ENCODE data around the gene PRKAG2.

Gene PRKAG2

GRCh38 chr7:151732292-151732691 is 144.6 kb downstream of the PRKAG2 start:
- H3K27ac Mint-ChIP-seq: no peak overlapping the region
- no peaks in the 10 kb centered on the region for H3K9me3 Mint-ChIP-seq
- no peaks in the 10 kb centered on the region for H3K36me3 Mint-ChIP-seq (ENCODE audit: low read depth)
- no peak for DNase-seq (ENCODE audit: low spot score)
- no peak overlapping the region for H3K4me3 Mint-ChIP-seq
- H3K27me3 Mint-ChIP-seq (ENCODE audit: low read depth): no peaks in the 10 kb centered on the region
- H3K4me1 Mint-ChIP-seq (ENCODE audit: low read depth): no peaks in the 10 kb centered on the region

DNA sequence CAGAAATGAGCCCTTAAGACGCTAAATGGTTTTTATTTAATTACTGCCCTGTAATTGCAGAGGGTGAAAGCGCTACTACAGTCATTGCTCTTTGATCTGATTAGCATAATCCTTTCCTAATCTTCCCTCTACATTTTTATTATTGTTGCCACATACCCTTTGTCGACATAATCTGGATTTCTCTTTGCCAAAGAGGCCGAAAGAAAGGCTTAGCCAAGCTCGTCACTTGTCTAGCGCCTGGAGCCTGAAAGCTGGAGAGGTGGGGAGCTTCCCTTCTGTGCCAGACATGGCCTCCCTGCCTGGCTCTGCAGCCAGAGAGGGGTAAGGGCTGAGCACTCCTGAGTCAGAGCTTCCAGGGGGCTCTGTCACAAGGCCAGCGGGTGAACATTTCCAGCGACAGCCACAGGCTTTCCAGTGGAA is 145.9 kb downstream of the PRKAG2 start:
- no peaks in the 10 kb centered on the region for H3K27me3 Mint-ChIP-seq (ENCODE audit: low read depth)
- H3K4me1 Mint-ChIP-seq (ENCODE audit: low read depth): no peaks in the 10 kb centered on the region
- no peak for DNase-seq (ENCODE audit: low spot score)

GRCh38 chr7:151730591-151730990 is 146.3 kb downstream of the PRKAG2 start:
- no peaks in the 10 kb centered on the region for H3K36me3 Mint-ChIP-seq (ENCODE audit: low read depth)
- no peak overlapping the region for H3K4me3 Mint-ChIP-seq
- H3K9me3 Mint-ChIP-seq: no peaks in the 10 kb centered on the region
- H3K4me1 Mint-ChIP-seq (ENCODE audit: low read depth): no peaks in the 10 kb centered on the region
- H3K27ac Mint-ChIP-seq: no peak overlapping the region
- no peak for DNase-seq (ENCODE audit: low spot score)
- H3K27me3 Mint-ChIP-seq (ENCODE audit: low read depth): no peaks in the 10 kb centered on the region

More for the DNA sequence above, 145.9 kb downstream of the PRKAG2 start:
- Mint-ChIP-seq H3K9me3 (no peaks in the 10 kb centered on the region), H3K27ac (no peak overlapping the region), H3K36me3 (ENCODE audit: low read depth) (no peaks in the 10 kb centered on the region), H3K4me3 (no peak overlapping the region)

DNA sequence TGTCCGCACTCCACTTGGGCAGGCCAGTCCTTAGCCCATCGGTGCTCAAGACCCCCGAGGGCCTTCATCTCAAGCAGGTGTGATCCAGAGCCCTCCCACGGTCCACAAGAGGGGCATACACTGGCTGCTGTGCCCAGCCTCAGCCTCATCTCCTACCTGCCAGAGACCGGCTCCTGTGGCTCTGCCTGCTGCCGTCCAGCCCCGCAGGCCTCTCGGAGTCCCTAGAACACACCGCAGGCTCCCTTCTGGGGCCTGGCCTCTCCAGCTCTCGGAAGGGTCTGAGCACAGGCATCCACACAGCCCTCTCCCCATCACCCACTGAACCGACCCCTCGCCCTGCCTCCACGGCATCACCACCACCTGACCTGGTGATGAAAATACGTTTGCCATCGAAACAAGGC is 147.4 kb downstream of the PRKAG2 start:
- no peaks in the 10 kb centered on the region for H3K36me3 Mint-ChIP-seq (ENCODE audit: low read depth)
- H3K4me3 Mint-ChIP-seq: no peak overlapping the region
- no peak overlapping the region for H3K27ac Mint-ChIP-seq
- DNase-seq (ENCODE audit: low spot score): no peak
- H3K4me1 Mint-ChIP-seq (ENCODE audit: low read depth): no peaks in the 10 kb centered on the region
- H3K27me3 Mint-ChIP-seq (ENCODE audit: low read depth): no peaks in the 10 kb centered on the region
- no peaks in the 10 kb centered on the region for H3K9me3 Mint-ChIP-seq

GRCh38 chr7:151728746-151729145 is 148.2 kb downstream of the PRKAG2 start:
- H3K36me3 Mint-ChIP-seq (ENCODE audit: low read depth): no peaks in the 10 kb centered on the region
- no peak for DNase-seq (ENCODE audit: low spot score)
- H3K4me1 Mint-ChIP-seq (ENCODE audit: low read depth): no peaks in the 10 kb centered on the region
- H3K4me3 Mint-ChIP-seq: no peak overlapping the region
- H3K27me3 Mint-ChIP-seq (ENCODE audit: low read depth): no peaks in the 10 kb centered on the region
- H3K9me3 Mint-ChIP-seq: no peaks in the 10 kb centered on the region
- H3K27ac Mint-ChIP-seq: no peak overlapping the region

- Mint-ChIP-seq H3K4me1 (ENCODE audit: low read depth) (no peaks in the 10 kb centered on the region), H3K9me3 (no peaks in the 10 kb centered on the region), H3K4me3 (no peak overlapping the region), H3K27ac (no peak overlapping the region), H3K36me3 (ENCODE audit: low read depth) (no peaks in the 10 kb centered on the region), H3K27me3 (ENCODE audit: low read depth) (no peaks in the 10 kb centered on the region)
- no peak for DNase-seq (ENCODE audit: low spot score)
Measured at GRCh38 chr7:151728286-151728660, 148.6 kb downstream of the PRKAG2 start.

DNA sequence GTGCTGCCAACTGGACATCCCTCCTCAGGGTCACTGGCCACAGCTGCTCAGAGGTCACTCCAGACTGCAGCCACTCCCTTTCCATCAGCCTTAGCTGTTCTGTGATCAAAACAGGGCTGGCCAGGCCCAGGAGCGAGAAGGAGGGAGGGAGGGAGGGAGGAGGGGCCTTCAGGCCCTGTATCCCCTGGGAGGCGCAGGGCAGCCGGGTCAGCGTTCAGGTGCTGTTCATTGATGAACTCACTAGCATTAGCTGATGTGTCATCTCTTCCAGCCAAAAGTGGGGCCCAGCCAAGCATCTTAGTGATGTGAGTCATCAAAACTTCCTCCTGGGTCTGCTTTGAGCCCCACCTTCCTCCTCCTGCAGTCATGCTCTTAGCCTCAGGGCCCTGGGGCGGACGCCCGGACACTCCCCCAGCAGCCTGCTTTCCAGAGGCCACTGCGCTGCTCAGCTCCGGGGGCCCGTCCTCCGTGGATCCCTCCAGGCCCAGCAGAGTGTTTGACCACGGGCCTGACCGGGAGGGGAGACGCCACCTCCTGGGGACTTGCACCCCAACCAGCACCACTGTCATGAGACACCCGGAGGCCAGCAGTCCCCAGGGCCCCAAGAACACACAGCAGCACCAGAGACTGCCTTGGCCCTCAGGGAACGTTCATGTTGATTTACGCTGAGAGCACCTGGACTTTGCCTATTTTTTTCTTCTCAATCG is 149.2 kb downstream of the PRKAG2 start:
- H3K27ac Mint-ChIP-seq: no peak overlapping the region
- H3K9me3 Mint-ChIP-seq: no peaks in the 10 kb centered on the region
- H3K4me3 Mint-ChIP-seq: no peak overlapping the region
- H3K4me1 Mint-ChIP-seq (ENCODE audit: low read depth): no peaks in the 10 kb centered on the region
- H3K36me3 Mint-ChIP-seq (ENCODE audit: low read depth): no peaks in the 10 kb centered on the region
- peak; percentile 53 for DNase-seq (ENCODE audit: low spot score)
- no peaks in the 10 kb centered on the region for H3K27me3 Mint-ChIP-seq (ENCODE audit: low read depth)

- Mint-ChIP-seq H3K27ac (no peak overlapping the region), H3K27me3 (ENCODE audit: low read depth) (no peaks in the 10 kb centered on the region), H3K4me1 (ENCODE audit: low read depth) (no peaks in the 10 kb centered on the region), H3K36me3 (ENCODE audit: low read depth) (no peaks in the 10 kb centered on the region), H3K4me3 (no peak overlapping the region), H3K9me3 (no peaks in the 10 kb centered on the region)
- no peak for DNase-seq (ENCODE audit: low spot score)
Measured at GRCh38 chr7:151726652-151727578, 150.0 kb downstream of the PRKAG2 start.

DNA sequence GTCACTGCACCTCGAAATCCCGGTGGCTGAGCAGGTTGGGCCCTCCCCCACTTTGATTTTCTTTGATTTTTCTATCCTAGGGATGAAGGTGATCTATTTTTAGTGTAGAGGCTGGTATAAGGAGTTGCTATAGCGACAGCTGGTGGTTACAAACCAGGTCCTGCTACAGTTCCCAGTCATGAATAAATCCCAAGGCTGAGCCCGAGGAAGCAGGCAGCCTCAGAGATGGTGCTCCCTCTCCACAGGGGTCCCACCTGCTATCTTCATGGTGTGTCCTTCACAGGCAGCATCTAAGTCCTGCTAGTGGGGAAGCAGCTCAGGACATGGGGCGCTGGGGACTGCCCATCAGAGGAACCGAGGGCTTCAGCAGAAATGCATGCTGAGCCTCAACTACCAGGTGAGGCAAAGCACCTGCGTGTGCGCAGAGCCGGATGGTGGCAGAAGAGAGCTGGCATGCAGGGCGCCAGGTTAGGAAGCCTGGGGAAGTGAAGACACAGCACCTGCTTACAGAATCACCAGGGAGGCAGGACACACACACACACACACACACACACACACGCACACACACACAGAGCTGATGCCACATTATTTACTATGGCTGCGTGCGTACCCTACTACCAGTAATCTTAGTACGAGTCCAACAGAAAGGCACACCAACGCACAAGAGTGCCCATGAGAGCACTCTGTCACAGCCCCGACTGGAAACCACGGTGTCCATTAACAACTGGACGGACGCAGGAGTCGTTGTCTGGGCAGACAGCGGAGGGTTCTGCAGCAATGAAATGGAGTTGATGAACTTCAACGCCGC is 150.9 kb downstream of the PRKAG2 start:
- DNase-seq (ENCODE audit: low spot score): no peak
- Mint-ChIP-seq H3K4me3 (no peak overlapping the region), H3K27ac (no peak overlapping the region), H3K9me3 (no peaks in the 10 kb centered on the region), H3K36me3 (ENCODE audit: low read depth) (no peaks in the 10 kb centered on the region), H3K4me1 (ENCODE audit: low read depth) (no peaks in the 10 kb centered on the region), H3K27me3 (ENCODE audit: low read depth) (no peaks in the 10 kb centered on the region)

DNA sequence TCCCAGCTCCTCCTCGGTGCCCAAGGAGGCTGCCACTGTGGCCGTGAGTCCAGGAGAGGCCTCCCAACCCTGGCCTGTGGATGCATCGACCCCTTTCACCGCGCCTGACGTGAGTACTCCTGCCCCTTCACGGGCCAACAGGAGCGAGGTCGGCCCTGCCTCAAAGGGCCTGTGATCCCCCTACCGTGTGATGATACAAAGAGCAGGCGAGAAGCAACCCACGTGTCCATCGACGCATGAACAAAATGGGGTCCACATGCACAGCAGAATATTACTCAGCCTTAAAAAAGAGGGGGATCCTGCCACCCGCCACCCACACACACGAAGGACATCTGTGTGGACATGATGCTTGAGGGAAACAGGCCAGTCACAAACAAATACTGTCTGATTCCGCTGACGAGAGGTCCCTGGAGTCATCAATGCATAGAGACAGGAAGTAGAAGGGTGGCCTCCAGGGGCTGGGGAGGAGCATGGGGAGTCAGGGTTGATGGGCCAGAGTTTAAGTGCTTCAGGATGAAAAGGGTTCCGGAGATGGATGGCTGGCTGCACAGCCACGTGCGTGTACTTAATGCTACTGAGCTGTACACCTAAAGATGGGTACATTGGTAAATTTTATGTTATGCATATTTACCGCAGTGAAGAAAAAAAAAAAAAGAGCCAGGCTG is 151.9 kb downstream of the PRKAG2 start:
- Mint-ChIP-seq H3K4me1 (ENCODE audit: low read depth) (no peaks in the 10 kb centered on the region), H3K36me3 (ENCODE audit: low read depth) (no peaks in the 10 kb centered on the region), H3K27me3 (ENCODE audit: low read depth) (no peaks in the 10 kb centered on the region), H3K27ac (no peak overlapping the region), H3K4me3 (no peak overlapping the region), H3K9me3 (no peaks in the 10 kb centered on the region)
- DNase-seq (ENCODE audit: low spot score): no peak

GRCh38 chr7:151724250-151724915 is 152.5 kb downstream of the PRKAG2 start:
- DNase-seq (ENCODE audit: low spot score): no peak
- no peaks in the 10 kb centered on the region for H3K27me3 Mint-ChIP-seq (ENCODE audit: low read depth)
- no peaks in the 10 kb centered on the region for H3K9me3 Mint-ChIP-seq
- no peak overlapping the region for H3K4me3 Mint-ChIP-seq
- H3K4me1 Mint-ChIP-seq (ENCODE audit: low read depth): no peaks in the 10 kb centered on the region
- H3K36me3 Mint-ChIP-seq (ENCODE audit: low read depth): no peaks in the 10 kb centered on the region
- H3K27ac Mint-ChIP-seq: no peak overlapping the region

DNA sequence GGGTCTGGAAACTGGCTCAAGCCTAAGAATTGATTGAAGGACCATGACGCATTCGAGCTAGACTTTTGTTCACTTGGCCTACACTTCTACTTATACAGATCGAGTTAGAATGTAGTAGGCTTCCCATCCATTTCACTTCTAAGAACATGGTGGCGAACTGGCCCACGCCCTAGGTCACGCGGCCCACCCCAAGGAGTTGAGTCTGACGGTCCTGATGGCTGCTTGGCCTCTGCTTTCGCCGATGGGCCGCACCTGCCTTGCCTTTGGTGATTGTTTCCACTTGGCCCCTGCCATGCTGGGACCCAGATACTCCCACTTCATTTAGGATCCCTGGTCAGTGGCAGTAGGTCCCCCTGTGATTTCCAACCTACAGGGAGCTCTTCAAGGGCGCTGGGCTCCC is 153.6 kb downstream of the PRKAG2 start:
- H3K27me3 Mint-ChIP-seq (ENCODE audit: low read depth): no peaks in the 10 kb centered on the region

DNA sequence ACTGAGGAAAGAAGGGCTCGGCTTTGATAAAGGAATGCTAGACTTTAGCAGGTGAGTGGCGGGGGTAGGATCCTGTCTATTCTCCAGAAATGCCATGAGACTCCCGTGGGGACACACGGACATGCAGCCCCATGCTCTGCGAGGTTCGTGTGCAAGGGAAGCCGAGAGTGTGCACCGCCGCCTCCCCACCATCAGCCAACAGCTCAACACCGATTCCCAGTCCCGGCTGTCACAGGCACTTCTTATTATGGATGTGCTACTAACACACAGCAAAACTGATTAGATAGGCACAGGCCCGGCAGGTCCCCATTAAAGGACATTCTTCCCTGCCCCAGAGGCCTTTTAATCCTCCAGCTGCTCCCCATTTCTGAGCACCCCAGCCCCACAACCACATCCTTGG is 154.4 kb downstream of the PRKAG2 start:
- H3K4me3 Mint-ChIP-seq: no peak overlapping the region
- H3K27ac Mint-ChIP-seq: no peak overlapping the region
- no peaks in the 10 kb centered on the region for H3K27me3 Mint-ChIP-seq (ENCODE audit: low read depth)
- no peaks in the 10 kb centered on the region for H3K36me3 Mint-ChIP-seq (ENCODE audit: low read depth)
- no peaks in the 10 kb centered on the region for H3K4me1 Mint-ChIP-seq (ENCODE audit: low read depth)
- no peaks in the 10 kb centered on the region for H3K9me3 Mint-ChIP-seq
- DNase-seq (ENCODE audit: low spot score): no peak

More for the DNA sequence above, 153.6 kb downstream of the PRKAG2 start:
- Mint-ChIP-seq H3K4me3 (no peak overlapping the region), H3K36me3 (ENCODE audit: low read depth) (no peaks in the 10 kb centered on the region), H3K4me1 (ENCODE audit: low read depth) (no peaks in the 10 kb centered on the region), H3K9me3 (no peaks in the 10 kb centered on the region), H3K27ac (no peak overlapping the region)
- DNase-seq (ENCODE audit: low spot score): no peak

All from T-helper 2 cell treated with Interferon-gamma antibody and Interleukin-4, amounts not matched to agents 5 μg/mL and 100 μg/mL, for 36 hours (primary cell).